ENCODE results near the gene ZFR.
"Not testable (repeated sequence)": the region's sequence is repeated elsewhere in the genome, so short reads cannot be mapped to it uniquely, and the experiment has no call there.

The ZFR gene

GRCh38 chr5:32473072-32473471 lies 28.5 kb upstream of the ZFR start:
- H3K27ac ChIP-seq (ENCODE audit: low read length), result no peak overlapping the region
- no peaks in the 10 kb centered on the region for H3K27me3 ChIP-seq (ENCODE audit: low read depth, low read length)
- H3K9me3 ChIP-seq (ENCODE audit: control insufficient read depth in 1 of 2, low read length in 2 of 2), result no peaks in the 10 kb centered on the region
- H3K4me1 ChIP-seq (ENCODE audit: control insufficient read depth in 1 of 2, insufficient read depth in 2 of 2, low read length in 2 of 2), result no peaks in the 10 kb centered on the region
- no peaks in the 10 kb centered on the region for H3K36me3 ChIP-seq (ENCODE audit: control insufficient read depth in 1 of 2, insufficient read depth in 2 of 2, low read length in 2 of 2)
- H3K4me3 ChIP-seq (ENCODE audit: low read depth in 1 of 2, low read length in 2 of 2), result no peak overlapping the region

- no peaks in the 10 kb centered on the region for H3K4me1 ChIP-seq (ENCODE audit: control insufficient read depth in 1 of 2, insufficient read depth in 2 of 2, low read length in 2 of 2)
- no peaks in the 10 kb centered on the region for H3K27me3 ChIP-seq (ENCODE audit: low read depth, low read length)
- H3K4me3 ChIP-seq (ENCODE audit: low read depth in 1 of 2, low read length in 2 of 2), result no peak overlapping the region
- no peak overlapping the region for H3K27ac ChIP-seq (ENCODE audit: low read length)
- H3K36me3 ChIP-seq (ENCODE audit: control insufficient read depth in 1 of 2, insufficient read depth in 2 of 2, low read length in 2 of 2), result no peaks in the 10 kb centered on the region
- H3K9me3 ChIP-seq (ENCODE audit: control insufficient read depth in 1 of 2, low read length in 2 of 2), result no peaks in the 10 kb centered on the region
These were observed 27.2 kb upstream of the ZFR start for GRCh38 chr5:32471784-32472183.

GRCh38 chr5:32465076-32465475 lies 20.5 kb upstream of the ZFR start:
- H3K36me3 ChIP-seq (ENCODE audit: control insufficient read depth in 1 of 2, insufficient read depth in 2 of 2, low read length in 2 of 2), result no peaks in the 10 kb centered on the region
- H3K27me3 ChIP-seq (ENCODE audit: low read depth, low read length), result no peaks in the 10 kb centered on the region
- no peak overlapping the region for H3K27ac ChIP-seq (ENCODE audit: low read length)
- H3K4me1 ChIP-seq (ENCODE audit: control insufficient read depth in 1 of 2, insufficient read depth in 2 of 2, low read length in 2 of 2), result no peaks in the 10 kb centered on the region
- no peak overlapping the region for H3K4me3 ChIP-seq (ENCODE audit: low read depth in 1 of 2, low read length in 2 of 2)
- H3K9me3 ChIP-seq (ENCODE audit: control insufficient read depth in 1 of 2, low read length in 2 of 2), result no peaks in the 10 kb centered on the region

GRCh38 chr5:32462618-32463017 lies 18.1 kb upstream of the ZFR start:
- Histone ChIP-seq H3K27ac (ENCODE audit: low read length) (no peak overlapping the region), H3K36me3 (ENCODE audit: control insufficient read depth in 1 of 2, insufficient read depth in 2 of 2, low read length in 2 of 2) (no peaks in the 10 kb centered on the region), H3K27me3 (ENCODE audit: low read depth, low read length) (no peaks in the 10 kb centered on the region), H3K4me1 (ENCODE audit: control insufficient read depth in 1 of 2, insufficient read depth in 2 of 2, low read length in 2 of 2) (no peaks in the 10 kb centered on the region), H3K9me3 (ENCODE audit: control insufficient read depth in 1 of 2, low read length in 2 of 2) (no peaks in the 10 kb centered on the region), H3K4me3 (ENCODE audit: low read depth in 1 of 2, low read length in 2 of 2) (no peak overlapping the region)

DNA sequence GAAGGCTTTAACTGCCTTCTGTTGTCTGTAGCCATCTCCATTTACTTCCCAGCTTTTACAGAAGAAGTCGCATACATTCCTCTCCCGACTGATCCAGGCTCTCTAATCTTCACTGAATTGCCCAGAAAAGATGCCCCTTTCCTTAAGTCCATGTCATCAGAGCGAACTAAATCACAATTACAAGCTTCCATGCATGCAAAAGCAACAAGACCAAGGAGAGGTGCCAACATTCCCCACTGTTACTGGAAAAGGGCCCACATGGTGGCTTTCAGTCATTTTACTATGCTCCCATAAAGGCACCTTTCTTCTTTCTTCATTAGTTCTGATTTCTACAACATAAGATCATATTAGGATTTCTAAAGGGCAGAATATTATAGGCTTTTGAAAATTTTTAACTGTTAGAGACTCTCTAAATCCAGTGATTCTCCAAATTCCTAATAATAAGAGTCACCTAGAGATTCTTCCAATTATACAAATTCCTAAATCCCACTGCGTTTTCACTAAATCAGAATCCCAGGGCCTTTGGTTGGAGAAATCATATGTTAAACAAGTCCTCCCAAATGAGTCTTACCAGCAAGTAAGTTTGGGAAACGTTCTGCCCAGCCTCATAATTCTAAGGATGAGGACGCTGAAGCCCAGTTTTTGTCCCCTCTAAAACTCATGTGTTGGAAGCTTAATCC lies 17.0 kb upstream of the ZFR start:
- no peaks in the 10 kb centered on the region for H3K9me3 ChIP-seq (ENCODE audit: control insufficient read depth in 1 of 2, low read length in 2 of 2)
- H3K27ac ChIP-seq (ENCODE audit: low read length), result no peak overlapping the region
- H3K27me3 ChIP-seq (ENCODE audit: low read depth, low read length), result no peaks in the 10 kb centered on the region
- H3K4me3 ChIP-seq (ENCODE audit: low read depth in 1 of 2, low read length in 2 of 2), result no peak overlapping the region
- no peaks in the 10 kb centered on the region for H3K4me1 ChIP-seq (ENCODE audit: control insufficient read depth in 1 of 2, insufficient read depth in 2 of 2, low read length in 2 of 2)
- no peaks in the 10 kb centered on the region for H3K36me3 ChIP-seq (ENCODE audit: control insufficient read depth in 1 of 2, insufficient read depth in 2 of 2, low read length in 2 of 2)

DNA sequence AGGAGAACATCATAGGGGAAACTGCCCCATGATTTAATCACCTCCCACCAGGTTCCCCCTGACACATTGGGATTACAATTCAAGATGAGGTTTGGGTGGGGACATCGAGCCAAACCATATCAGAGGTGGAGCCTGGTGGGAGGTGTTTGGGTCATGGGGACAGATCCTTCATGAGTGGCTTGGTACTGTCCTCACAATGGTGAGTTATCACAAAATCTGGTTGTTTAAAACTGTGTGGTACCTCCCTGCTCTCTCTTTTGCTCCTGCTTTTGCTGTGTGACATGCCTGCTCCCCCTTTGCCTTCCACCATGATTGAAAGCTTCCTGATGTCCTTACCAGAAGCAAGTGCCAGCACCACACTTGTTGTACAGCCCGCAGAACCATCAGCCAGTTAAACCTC lies 16.2 kb upstream of the ZFR start:
- H3K36me3 ChIP-seq (ENCODE audit: control insufficient read depth in 1 of 2, insufficient read depth in 2 of 2, low read length in 2 of 2), result no peaks in the 10 kb centered on the region
- no peak overlapping the region for H3K4me3 ChIP-seq (ENCODE audit: low read depth in 1 of 2, low read length in 2 of 2)
- no peaks in the 10 kb centered on the region for H3K4me1 ChIP-seq (ENCODE audit: control insufficient read depth in 1 of 2, insufficient read depth in 2 of 2, low read length in 2 of 2)
- no peaks in the 10 kb centered on the region for H3K9me3 ChIP-seq (ENCODE audit: control insufficient read depth in 1 of 2, low read length in 2 of 2)
- no peak overlapping the region for H3K27ac ChIP-seq (ENCODE audit: low read length)
- no peaks in the 10 kb centered on the region for H3K27me3 ChIP-seq (ENCODE audit: low read depth, low read length)

DNA sequence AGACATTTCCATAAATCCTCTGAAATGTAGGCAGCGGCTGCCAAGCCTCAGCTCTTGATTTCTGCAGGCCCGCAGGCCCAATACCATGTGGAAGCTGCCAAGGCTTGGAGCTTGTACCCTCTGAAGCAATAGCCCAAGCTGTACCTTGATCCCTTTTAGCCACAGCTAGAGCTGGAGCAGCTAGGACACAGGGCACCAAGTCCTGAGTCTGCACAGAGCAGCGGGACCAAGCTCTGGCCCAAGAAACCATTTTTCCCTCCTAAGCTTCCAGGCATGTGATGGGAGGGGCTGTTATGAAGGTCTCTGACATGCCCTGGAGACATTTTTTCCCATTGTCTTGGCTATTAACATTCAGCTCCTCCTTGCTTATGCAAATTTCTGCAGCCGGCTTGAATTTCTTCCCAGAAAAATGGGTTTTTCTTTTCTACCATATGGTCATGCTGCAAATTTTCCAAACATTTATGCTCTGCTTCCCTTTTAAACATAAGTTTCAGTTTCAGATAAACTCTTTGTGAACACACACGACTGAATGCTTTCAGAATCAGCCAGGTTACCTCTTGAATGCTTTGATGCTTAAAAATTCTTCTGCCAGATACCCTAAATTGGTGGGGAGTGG lies 14.4 kb upstream of the ZFR start:
- no peak overlapping the region for H3K4me3 ChIP-seq (ENCODE audit: low read depth in 1 of 2, low read length in 2 of 2)
- no peaks in the 10 kb centered on the region for H3K4me1 ChIP-seq (ENCODE audit: control insufficient read depth in 1 of 2, insufficient read depth in 2 of 2, low read length in 2 of 2)
- no peaks in the 10 kb centered on the region for H3K9me3 ChIP-seq (ENCODE audit: control insufficient read depth in 1 of 2, low read length in 2 of 2)
- no peaks in the 10 kb centered on the region for H3K27me3 ChIP-seq (ENCODE audit: low read depth, low read length)
- no peak overlapping the region for H3K27ac ChIP-seq (ENCODE audit: low read length)
- no peaks in the 10 kb centered on the region for H3K36me3 ChIP-seq (ENCODE audit: control insufficient read depth in 1 of 2, insufficient read depth in 2 of 2, low read length in 2 of 2)

- H3K27ac ChIP-seq (ENCODE audit: low read length), result no peak overlapping the region
- H3K36me3 ChIP-seq (ENCODE audit: control insufficient read depth in 1 of 2, insufficient read depth in 2 of 2, low read length in 2 of 2), result no peaks in the 10 kb centered on the region
- H3K4me1 ChIP-seq (ENCODE audit: control insufficient read depth in 1 of 2, insufficient read depth in 2 of 2, low read length in 2 of 2), result no peaks in the 10 kb centered on the region
- no peaks in the 10 kb centered on the region for H3K9me3 ChIP-seq (ENCODE audit: control insufficient read depth in 1 of 2, low read length in 2 of 2)
- no peak overlapping the region for H3K4me3 ChIP-seq (ENCODE audit: low read depth in 1 of 2, low read length in 2 of 2)
- no peaks in the 10 kb centered on the region for H3K27me3 ChIP-seq (ENCODE audit: low read depth, low read length)
These were observed 10.8 kb upstream of the ZFR start for GRCh38 chr5:32455311-32455710.

- no peaks in the 10 kb centered on the region for H3K36me3 ChIP-seq (ENCODE audit: control insufficient read depth in 1 of 2, insufficient read depth in 2 of 2, low read length in 2 of 2)
- no peaks in the 10 kb centered on the region for H3K4me1 ChIP-seq (ENCODE audit: control insufficient read depth in 1 of 2, insufficient read depth in 2 of 2, low read length in 2 of 2)
- no peaks in the 10 kb centered on the region for H3K9me3 ChIP-seq (ENCODE audit: control insufficient read depth in 1 of 2, low read length in 2 of 2)
- H3K27ac ChIP-seq (ENCODE audit: low read length), result no peak overlapping the region
- no peak overlapping the region for H3K4me3 ChIP-seq (ENCODE audit: low read depth in 1 of 2, low read length in 2 of 2)
- no peaks in the 10 kb centered on the region for H3K27me3 ChIP-seq (ENCODE audit: low read depth, low read length)
These were observed 10.3 kb upstream of the ZFR start for GRCh38 chr5:32454821-32455220.

DNA sequence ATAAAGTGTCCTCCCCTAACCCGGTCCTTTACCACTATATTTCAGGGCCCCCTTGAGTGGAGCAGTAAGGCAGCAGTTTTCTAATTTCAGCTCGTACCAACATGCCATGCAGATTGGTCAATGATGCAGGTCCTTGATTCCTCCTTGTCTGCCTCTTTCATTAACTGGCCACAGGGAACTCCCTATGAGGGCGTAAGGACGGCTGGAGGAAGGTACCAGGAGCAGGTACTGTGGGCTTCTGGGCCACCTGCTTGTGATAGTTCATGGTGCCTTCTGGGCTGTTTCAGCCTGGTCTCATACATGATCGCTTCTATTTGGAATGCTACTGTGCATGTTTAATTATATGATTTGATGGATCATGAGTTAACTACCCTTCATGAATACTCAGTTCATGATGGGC lies 9.4 kb upstream of the ZFR start:
- Histone ChIP-seq H3K36me3 (ENCODE audit: control insufficient read depth in 1 of 2, insufficient read depth in 2 of 2, low read length in 2 of 2) (no peaks in the 10 kb centered on the region), H3K27ac (ENCODE audit: low read length) (no peak overlapping the region), H3K4me1 (ENCODE audit: control insufficient read depth in 1 of 2, insufficient read depth in 2 of 2, low read length in 2 of 2) (no peaks in the 10 kb centered on the region), H3K4me3 (ENCODE audit: low read depth in 1 of 2, low read length in 2 of 2) (no peak overlapping the region), H3K9me3 (ENCODE audit: control insufficient read depth in 1 of 2, low read length in 2 of 2) (no peaks in the 10 kb centered on the region), H3K27me3 (ENCODE audit: low read depth, low read length) (no peaks in the 10 kb centered on the region)

DNA sequence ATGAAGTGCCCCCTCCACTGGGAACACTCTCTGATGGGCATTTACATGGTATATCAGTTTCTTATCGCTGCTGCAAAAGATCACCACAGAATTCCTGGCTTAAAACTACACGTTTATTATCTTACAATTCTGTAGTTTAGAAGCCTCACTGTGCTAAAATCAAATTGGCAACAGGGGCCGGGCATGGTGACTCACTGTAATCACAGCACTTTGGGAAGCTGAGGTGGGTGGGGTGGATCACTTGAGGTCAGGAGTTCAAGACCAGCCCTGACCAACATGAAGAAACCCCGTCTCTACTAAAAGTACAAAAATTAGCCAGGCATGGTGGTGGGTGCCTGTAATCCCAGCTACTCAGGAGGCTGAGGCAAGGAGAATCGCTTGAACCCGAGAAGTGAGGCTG lies 7.8 kb upstream of the ZFR start:
- H3K4me1 ChIP-seq (ENCODE audit: control insufficient read depth in 1 of 2, insufficient read depth in 2 of 2, low read length in 2 of 2); H3K36me3 ChIP-seq (ENCODE audit: control insufficient read depth in 1 of 2, insufficient read depth in 2 of 2, low read length in 2 of 2); H3K27ac ChIP-seq (ENCODE audit: low read length); H3K9me3 ChIP-seq (ENCODE audit: control insufficient read depth in 1 of 2, low read length in 2 of 2); H3K4me3 ChIP-seq (ENCODE audit: low read depth in 1 of 2, low read length in 2 of 2); H3K27me3 ChIP-seq (ENCODE audit: low read depth, low read length): not testable (repeated sequence)

- Histone ChIP-seq H3K4me1 (ENCODE audit: control insufficient read depth in 1 of 2, insufficient read depth in 2 of 2, low read length in 2 of 2) (no peaks in the 10 kb centered on the region), H3K27ac (ENCODE audit: low read length) (no peak overlapping the region), H3K9me3 (ENCODE audit: control insufficient read depth in 1 of 2, low read length in 2 of 2) (no peaks in the 10 kb centered on the region), H3K4me3 (ENCODE audit: low read depth in 1 of 2, low read length in 2 of 2) (no peak overlapping the region), H3K27me3 (ENCODE audit: low read depth, low read length) (no peaks in the 10 kb centered on the region), H3K36me3 (ENCODE audit: control insufficient read depth in 1 of 2, insufficient read depth in 2 of 2, low read length in 2 of 2) (no peaks in the 10 kb centered on the region)
These were observed 6.4 kb upstream of the ZFR start for GRCh38 chr5:32450952-32451351.
